ENCODE data around the gene KCNN3. TPM values are rescaled to one million over a fixed set of nuclear protein-coding genes. Genes with fewer than 3 reads are reported as not detected.
A peak's percentile ranks its signal among the peaks of the same experiment; 100 is the strongest.

KCNN3 gene
- total RNA-seq, 1 experiment from 2014 or later = 0.73 TPM

DNA sequence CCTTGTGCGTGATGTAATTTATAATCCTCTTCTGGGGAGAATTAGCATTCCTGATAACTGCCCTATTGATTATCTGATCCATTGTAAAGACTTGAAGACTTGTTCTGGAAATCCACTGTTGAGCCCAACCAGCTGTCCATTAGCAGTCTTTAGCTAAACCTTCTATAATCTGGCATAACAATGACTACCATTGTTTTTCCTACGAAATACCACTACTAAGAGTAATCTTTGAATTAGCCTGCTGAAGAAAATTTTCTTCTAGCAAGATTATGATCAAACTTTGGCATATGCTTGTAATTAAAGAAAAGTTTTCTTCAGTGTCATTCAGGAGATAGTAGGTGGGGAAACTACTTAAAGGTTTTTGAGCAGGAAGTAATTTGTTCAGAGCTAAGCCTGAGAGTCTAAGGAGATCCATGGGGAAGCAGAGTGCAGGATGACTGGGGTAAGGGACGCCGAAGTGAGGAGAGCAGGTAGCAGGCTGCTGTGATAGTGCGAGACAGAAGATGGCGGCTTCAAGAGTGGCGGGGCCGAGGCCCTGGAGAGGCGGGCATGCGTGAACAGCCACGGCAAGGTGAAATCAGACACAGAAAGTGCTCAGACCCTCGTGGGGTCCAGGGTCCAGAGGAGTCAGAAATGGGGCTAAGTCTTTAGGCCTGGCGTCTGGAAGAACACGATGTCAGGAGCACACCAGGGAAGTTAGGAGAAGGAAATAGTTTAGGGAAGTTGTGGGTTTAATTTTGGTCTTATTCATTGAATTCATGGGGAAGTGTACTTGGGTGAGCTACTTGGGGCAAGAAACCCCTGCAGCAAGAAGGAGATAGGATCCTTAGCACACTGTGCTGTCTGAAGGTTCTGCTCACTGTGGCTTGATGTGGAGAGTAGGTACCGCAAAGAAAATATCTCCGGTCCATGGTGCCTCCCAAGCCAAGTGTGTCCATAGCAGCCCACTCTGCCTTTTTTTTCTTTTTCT lies 149.5 kb downstream of the KCNN3 start:
- no peaks in the 10 kb centered on the region for H3K4me1 ChIP-seq (ENCODE audit: insufficient read depth, low read length, poor library complexity, severe bottlenecking)
- TF ChIP-seq, protein P1, sequence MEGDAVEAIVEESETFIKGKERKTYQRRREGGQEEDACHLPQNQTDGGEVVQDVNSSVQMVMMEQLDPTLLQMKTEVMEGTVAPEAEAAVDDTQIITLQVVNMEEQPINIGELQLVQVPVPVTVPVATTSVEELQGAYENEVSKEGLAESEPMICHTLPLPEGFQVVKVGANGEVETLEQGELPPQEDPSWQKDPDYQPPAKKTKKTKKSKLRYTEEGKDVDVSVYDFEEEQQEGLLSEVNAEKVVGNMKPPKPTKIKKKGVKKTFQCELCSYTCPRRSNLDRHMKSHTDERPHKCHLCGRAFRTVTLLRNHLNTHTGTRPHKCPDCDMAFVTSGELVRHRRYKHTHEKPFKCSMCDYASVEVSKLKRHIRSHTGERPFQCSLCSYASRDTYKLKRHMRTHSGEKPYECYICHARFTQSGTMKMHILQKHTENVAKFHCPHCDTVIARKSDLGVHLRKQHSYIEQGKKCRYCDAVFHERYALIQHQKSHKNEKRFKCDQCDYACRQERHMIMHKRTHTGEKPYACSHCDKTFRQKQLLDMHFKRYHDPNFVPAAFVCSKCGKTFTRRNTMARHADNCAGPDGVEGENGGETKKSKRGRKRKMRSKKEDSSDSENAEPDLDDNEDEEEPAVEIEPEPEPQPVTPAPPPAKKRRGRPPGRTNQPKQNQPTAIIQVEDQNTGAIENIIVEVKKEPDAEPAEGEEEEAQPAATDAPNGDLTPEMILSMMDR (conservative IDR thresholded peaks at IDR 0.05; ENCODE audit: low read depth, low read length) = no peak
- no peak for TF ChIP-seq EZH2 (IDR thresholded peaks at IDR 0.05; ENCODE audit: borderline replicate concordance, low read depth, low read length, poor library complexity, severe bottlenecking)
- no peaks in the 10 kb centered on the region for H3K27me3 ChIP-seq (replicated peaks; ENCODE audit: insufficient read depth, low read depth, low read length, poor library complexity)
- H3K27ac ChIP-seq (ENCODE audit: low read depth, low read length, poor library complexity, severe bottlenecking) = no peak overlapping the region
- intact Hi-C loops (cut with micrococcal nuclease; ENCODE audit: unreplicated experiment) = no loop called here
- H3K4me3 ChIP-seq (ENCODE audit: low read depth, low read length, poor library complexity, severe bottlenecking) = no peak overlapping the region
- CTCF ChIA-PET = no interaction called here
- POLR2A ChIA-PET (ENCODE audit: low non-redundant PET) = no interaction called here
- no peaks in the 10 kb centered on the region for H3K9me3 ChIP-seq (ENCODE audit: low read depth, low read length, poor library complexity, severe bottlenecking)
- H3K36me3 ChIP-seq (ENCODE audit: insufficient read depth, low read length, poor library complexity, severe bottlenecking) = no peaks in the 10 kb centered on the region
- DNase-seq (ENCODE audit: low spot score) = peak; percentile 11
- BruUV-seq (replicated peaks) = no TSS peak

DNA sequence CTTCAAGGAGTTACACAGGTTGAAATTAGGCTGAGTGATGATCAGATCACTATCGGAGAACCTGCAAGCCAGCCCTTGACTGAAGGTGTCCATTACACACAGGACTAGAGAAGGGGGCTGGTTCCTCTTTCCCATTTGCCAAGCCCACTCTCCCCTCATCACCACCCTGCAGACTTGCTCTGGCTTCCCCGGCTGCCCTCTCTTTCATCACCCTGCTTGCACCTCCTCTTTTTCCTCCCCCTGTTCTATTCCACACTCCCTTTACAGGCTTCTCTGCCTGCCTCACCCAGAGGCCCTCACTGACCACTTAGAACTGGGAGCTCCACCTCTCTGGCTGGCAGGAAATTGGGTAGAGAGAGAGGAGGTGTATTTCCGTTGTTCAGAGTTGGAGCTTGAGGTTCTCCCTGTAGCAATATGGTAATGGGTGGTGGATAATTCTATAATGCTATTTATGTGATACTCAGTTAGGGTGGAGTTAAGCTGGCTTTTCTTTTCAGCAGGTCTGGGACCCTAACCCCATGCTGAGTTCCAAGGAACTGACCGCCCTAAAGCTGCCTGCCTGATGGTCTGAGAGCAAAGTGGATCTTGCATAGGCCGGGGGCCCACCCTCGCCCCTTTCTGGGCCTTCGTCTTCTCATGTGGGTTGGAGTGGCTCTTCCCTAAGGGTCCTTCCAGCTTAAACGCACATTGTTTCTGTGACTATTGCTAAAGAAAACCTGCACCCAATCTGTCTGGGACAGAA lies 150.3 kb downstream of the KCNN3 start:
- TF ChIP-seq, protein P1 (conservative IDR thresholded peaks at IDR 0.05; ENCODE audit: low read depth, low read length) = no peak
- no peak overlapping the region for H3K4me3 ChIP-seq (ENCODE audit: low read depth, low read length, poor library complexity, severe bottlenecking)
- H3K4me1 ChIP-seq (ENCODE audit: insufficient read depth, low read length, poor library complexity, severe bottlenecking) = no peaks in the 10 kb centered on the region
- ChIA-PET CTCF (no interaction called here), POLR2A (ENCODE audit: low non-redundant PET) (no interaction called here)
- H3K36me3 ChIP-seq (ENCODE audit: insufficient read depth, low read length, poor library complexity, severe bottlenecking) = no peaks in the 10 kb centered on the region
- no peaks in the 10 kb centered on the region for H3K27me3 ChIP-seq (replicated peaks; ENCODE audit: insufficient read depth, low read depth, low read length, poor library complexity)
- H3K27ac ChIP-seq (ENCODE audit: low read depth, low read length, poor library complexity, severe bottlenecking) = no peak overlapping the region
- no TSS peak for BruUV-seq (replicated peaks)
- no peak for DNase-seq (ENCODE audit: low spot score)
- H3K9me3 ChIP-seq (ENCODE audit: low read depth, low read length, poor library complexity, severe bottlenecking) = no peaks in the 10 kb centered on the region
- intact Hi-C loops (cut with micrococcal nuclease; ENCODE audit: unreplicated experiment) = no loop called here

DNA sequence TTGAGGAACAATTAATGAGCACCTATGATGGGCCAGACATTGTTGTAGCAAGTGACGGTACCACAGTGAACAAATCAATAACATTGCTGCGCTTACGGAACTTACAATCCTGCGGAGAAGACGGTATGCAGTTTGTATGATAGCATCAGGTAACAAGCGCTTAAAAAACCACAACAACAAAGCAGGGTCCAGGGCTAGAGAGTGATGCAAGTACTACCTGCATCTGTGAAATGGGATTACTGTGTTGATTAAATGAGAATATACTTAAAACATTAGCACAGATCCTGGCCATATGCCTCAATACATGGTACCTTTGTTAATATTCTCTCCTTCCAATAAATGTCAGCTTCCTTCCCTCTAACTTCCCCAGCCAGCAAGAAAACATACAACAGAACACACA lies 151.5 kb downstream of the KCNN3 start:
- BruUV-seq (replicated peaks) = no TSS peak
- intact Hi-C loops (cut with micrococcal nuclease; ENCODE audit: unreplicated experiment) = no loop called here

More for the DNA sequence above, 151.5 kb downstream of the KCNN3 start:
- no peak for DNase-seq (ENCODE audit: low spot score)
- Histone ChIP-seq H3K4me1 (ENCODE audit: insufficient read depth, low read length, poor library complexity, severe bottlenecking) (no peaks in the 10 kb centered on the region), H3K36me3 (ENCODE audit: insufficient read depth, low read length, poor library complexity, severe bottlenecking) (no peaks in the 10 kb centered on the region), H3K27ac (ENCODE audit: low read depth, low read length, poor library complexity, severe bottlenecking) (no peak overlapping the region), H3K9me3 (ENCODE audit: low read depth, low read length, poor library complexity, severe bottlenecking) (no peaks in the 10 kb centered on the region), H3K4me3 (ENCODE audit: low read depth, low read length, poor library complexity, severe bottlenecking) (no peak overlapping the region), H3K27me3 (replicated peaks; ENCODE audit: insufficient read depth, low read depth, low read length, poor library complexity) (no peaks in the 10 kb centered on the region)
- CTCF ChIA-PET = no interaction called here
- TF ChIP-seq, protein P1 (conservative IDR thresholded peaks at IDR 0.05; ENCODE audit: low read depth, low read length) = no peak
- TF ChIP-seq EZH2 (IDR thresholded peaks at IDR 0.05; ENCODE audit: borderline replicate concordance, low read depth, low read length, poor library complexity, severe bottlenecking) = no peak
- POLR2A ChIA-PET (ENCODE audit: low non-redundant PET) = no interaction called here
